Lower lobe of right lung (tissue), 2 donors: Measurements from ENCODE around the gene TADA1. TPM values are rescaled to one million over a fixed set of nuclear protein-coding genes. Genes with fewer than 3 reads are reported as not detected.

Experiments used
- ATAC-seq, 2 donors: fragments of 200-7000 bp; cut with Tn5 transposase; one replicate each; pipeline ENCODE4 v1.9.1; 2020 to 2022; ENCODE audit warnings: mild to moderate bottlenecking in 2 of 2, moderate library complexity in 2 of 2
- DNase-seq: peaks from one replicate; pipeline ENCODE4 v3.0.0-alpha.2; 2020
- H3K27ac ChIP-seq: fragments of 200-600 bp; one replicate; pipeline ENCODE4 v1.8.0; 2022
- H3K27me3 ChIP-seq: fragments of 200-600 bp; one replicate; pipeline ENCODE4 v1.8.0; 2022; ENCODE audit warnings: low read depth
- H3K36me3 ChIP-seq: fragments of 200-600 bp; one replicate; pipeline ENCODE4 v1.8.0; 2022; ENCODE audit warnings: mild to moderate bottlenecking
- H3K4me1 ChIP-seq: fragments of 200-600 bp; one replicate; pipeline ENCODE4 v1.8.0; 2022
- H3K4me3 ChIP-seq: fragments of 200-600 bp; one replicate; pipeline ENCODE4 v1.8.0; 2022; ENCODE audit warnings: mild to moderate bottlenecking
- H3K9me3 ChIP-seq: fragments of 200-600 bp; one replicate; pipeline ENCODE4 v1.8.0; 2022
- CTCF ChIP-seq: fragments of 200-600 bp; IDR thresholded peaks from one replicate; pipeline ENCODE4 v1.8.0; 2022; ENCODE audit warnings: antibody characterized with exemption, mild to moderate bottlenecking
- intact Hi-C: fragments of 100-400 bp; cut with DNase I; formaldehyde crosslinking; loops from one replicate; pipeline ENCODE4 v1.11.0; 2022
- total RNA-seq: library from RNA; stranded (reverse); fragmentation: NEBNext Ultra II Directional; extraction: Animal tissue kit (Norgen Biotek cat#: 25700); gene quantifications from one replicate; pipeline ENCODE4 v1.2.1, GENCODE V29; 2021
- donor health status: DM: no; HTN: yes; CAD: no; lungs with severe emphysema.

The TADA1 gene
- total RNA-seq, 1 donor from 2014 or later: 9.6 TPM

DNA sequence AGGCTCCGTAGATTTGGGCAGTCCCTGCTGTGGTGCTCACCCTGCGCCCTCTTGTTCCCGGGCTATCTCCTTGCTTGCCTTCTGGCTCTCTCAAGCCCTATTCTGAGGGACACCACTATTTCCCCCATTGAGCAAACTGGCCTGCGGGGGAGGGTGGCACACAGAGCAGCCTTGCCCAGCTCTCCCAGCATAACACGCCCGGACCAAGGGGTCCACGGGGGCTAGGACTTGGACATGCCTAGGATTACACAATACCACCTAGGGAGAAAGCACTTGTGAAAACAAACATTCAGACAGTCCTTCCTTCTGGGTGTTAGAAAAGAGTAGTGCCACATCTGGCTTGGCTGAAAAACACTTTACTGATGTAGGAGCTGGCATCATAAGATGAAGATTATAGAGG is 7.4 kb downstream of the TADA1 start:
- no peaks in the 10 kb centered on the region for H3K27me3 ChIP-seq
- DNase-seq (no peak), ATAC-seq (no peak)
- H3K27ac ChIP-seq: no peak overlapping the region
- intact Hi-C loops: no loop called here
- H3K36me3 ChIP-seq: peaks cover 36% of the 10 kb centered on the region
- no peaks in the 10 kb centered on the region for H3K9me3 ChIP-seq
- TF ChIP-seq CTCF: no peak
- peaks cover 5% of the 10 kb centered on the region for H3K4me1 ChIP-seq
- H3K4me3 ChIP-seq: no peak overlapping the region

DNA sequence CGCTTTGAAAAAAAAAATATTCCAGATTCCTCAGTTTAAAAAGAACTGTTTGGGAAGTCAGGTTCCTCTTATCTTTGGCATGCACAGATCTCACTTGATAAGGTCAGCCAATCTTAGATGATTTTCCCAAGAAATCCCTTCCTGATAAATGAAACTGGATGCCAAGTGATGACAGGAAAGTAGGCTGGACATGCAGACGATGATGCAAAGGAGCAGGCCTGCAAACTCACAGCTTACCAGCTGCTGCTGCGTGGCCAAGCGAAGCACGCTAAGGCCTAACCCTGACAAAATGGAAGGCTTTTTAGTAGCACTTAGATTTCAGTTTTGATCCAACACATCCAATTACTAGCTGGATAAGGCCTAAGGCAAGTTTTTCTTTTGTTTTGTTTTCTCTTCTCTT is 10.1 kb downstream of the TADA1 start:
- TF ChIP-seq CTCF: no peak
- intact Hi-C loops: no loop called here
- peaks cover 63% of the 10 kb centered on the region for H3K36me3 ChIP-seq

GRCh38 chr1:166859597-166859996 is 16.5 kb downstream of the TADA1 start:
- Histone ChIP-seq H3K9me3 (no peaks in the 10 kb centered on the region), H3K36me3 (peaks cover 99% of the 10 kb centered on the region), H3K27ac (no peak overlapping the region), H3K4me3 (no peak overlapping the region), H3K27me3 (no peaks in the 10 kb centered on the region), H3K4me1 (no peaks in the 10 kb centered on the region)
- ATAC-seq (no peak), DNase-seq (no peak)
- intact Hi-C loops: no loop called here
- no peak for TF ChIP-seq CTCF

More for the DNA sequence above, 10.1 kb downstream of the TADA1 start:
- ATAC-seq (no peak), DNase-seq (no peak)
- H3K27me3 ChIP-seq: no peaks in the 10 kb centered on the region
- H3K4me3 ChIP-seq: no peak overlapping the region
- no peaks in the 10 kb centered on the region for H3K4me1 ChIP-seq
- no peaks in the 10 kb centered on the region for H3K9me3 ChIP-seq
- no peak overlapping the region for H3K27ac ChIP-seq

DNA sequence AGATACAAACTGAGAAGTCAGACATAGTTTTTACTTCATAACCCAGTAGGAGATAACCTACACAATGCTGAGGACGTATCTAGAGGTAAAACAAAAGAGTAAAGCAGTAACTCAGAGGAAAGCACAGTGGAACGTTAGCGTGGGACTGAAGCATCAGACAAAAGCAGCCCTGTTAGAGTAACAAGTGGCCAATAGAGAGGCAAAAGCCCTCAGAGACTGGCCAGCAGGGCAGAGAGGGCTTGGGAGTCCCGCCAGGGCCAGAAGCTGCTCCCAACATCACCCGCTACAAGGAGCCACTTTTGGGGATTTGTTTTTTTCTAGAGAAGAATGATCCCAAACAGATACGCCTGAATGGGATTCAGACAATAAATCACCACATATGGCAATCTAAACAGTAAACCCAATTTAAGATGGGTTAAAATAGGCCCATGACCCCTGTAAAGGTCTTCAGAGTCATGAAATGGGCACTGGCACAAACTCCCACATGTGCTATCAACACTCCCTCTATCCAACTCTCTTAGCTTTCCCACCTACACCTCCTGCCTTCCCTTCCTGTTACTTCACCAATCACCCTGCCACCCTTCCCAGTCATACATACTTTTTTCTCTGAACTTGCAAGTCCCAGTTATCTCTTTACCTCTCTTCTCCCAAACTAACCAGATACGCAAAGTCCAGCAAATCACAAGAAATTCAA is 17.2 kb downstream of the TADA1 start:
- H3K9me3 ChIP-seq: no peaks in the 10 kb centered on the region
- DNase-seq (no peak), ATAC-seq (no peak)
- H3K4me3 ChIP-seq: no peak overlapping the region
- no peak overlapping the region for H3K27ac ChIP-seq
- H3K27me3 ChIP-seq: no peaks in the 10 kb centered on the region
- H3K36me3 ChIP-seq: peaks cover 99% of the 10 kb centered on the region
- no peak for TF ChIP-seq CTCF
- no peaks in the 10 kb centered on the region for H3K4me1 ChIP-seq
- intact Hi-C loops: no loop called here

DNA sequence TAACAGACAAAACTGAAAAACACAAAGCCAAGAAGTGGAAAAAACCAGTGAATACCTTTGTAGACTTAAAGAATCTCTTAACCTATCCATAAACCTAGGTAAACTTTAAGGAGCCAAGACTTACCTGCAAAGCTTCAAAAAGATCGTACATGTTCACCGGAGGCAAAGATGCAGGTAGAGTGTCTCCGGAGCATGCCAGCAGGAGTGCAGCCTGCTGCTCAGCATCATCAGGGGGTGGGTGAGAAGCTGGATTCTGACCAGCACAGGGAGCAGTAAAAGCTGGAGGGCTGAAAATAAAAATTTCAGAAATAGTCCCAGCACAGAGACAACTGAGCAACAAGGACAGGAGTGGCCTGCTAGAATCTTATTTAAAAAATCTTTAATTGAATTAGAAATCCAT is 18.1 kb downstream of the TADA1 start:
- no peaks in the 10 kb centered on the region for H3K27me3 ChIP-seq
- no peak overlapping the region for H3K4me3 ChIP-seq
- TF ChIP-seq CTCF: no peak
- no peaks in the 10 kb centered on the region for H3K9me3 ChIP-seq
- ATAC-seq: no peak
- H3K36me3 ChIP-seq: peaks cover 99% of the 10 kb centered on the region
- H3K27ac ChIP-seq: no peak overlapping the region
- intact Hi-C loops: no loop called here
- H3K4me1 ChIP-seq: no peaks in the 10 kb centered on the region
- no peak for DNase-seq
